NCI-H748 (cell line): ENCODE measurements around the gene PLOD3.

Experiments used
- DNase-seq: peaks from one replicate; lab custom pipeline; 2025; ENCODE audit not compliant: unreplicated experiment; lab: John Stamatoyannopoulos, UW

Gene PLOD3

DNA sequence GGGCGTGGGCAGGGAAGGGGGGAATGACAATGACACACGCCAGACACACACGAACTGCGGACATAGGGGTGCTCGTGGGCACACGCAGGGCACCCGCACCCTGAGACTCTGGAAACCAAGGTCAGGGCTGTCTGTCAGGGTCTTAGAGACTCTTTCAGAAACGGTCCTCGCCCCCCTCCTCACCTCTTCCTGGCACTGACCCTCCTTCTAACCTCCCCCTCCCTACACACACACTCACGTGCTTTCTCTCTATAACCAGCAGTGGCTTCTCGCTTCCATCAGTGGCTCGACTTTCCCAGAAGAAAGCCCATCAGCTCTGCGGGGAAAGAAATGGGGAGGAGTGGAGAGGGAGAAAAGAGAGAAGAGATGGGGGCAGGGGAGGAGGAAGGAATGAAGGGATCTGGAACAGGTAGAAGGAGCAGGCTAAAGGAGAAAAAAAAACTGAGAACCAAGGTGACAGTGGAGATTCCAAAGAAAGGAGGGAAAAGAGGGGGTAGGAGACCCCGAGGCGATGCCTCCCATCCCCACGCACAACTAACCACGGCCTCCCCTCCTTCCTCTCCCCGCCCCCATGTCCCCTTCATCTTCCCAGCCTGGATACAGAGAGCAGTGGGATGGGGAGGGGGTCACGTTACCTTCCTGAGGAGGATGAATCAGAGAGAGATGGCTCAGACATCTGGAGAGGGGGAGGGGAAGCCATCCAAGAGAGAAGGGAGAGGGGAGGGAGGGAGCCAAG is 50.3 kb downstream of the PLOD3 start:
- peak; percentile 43 for DNase-seq

DNA sequence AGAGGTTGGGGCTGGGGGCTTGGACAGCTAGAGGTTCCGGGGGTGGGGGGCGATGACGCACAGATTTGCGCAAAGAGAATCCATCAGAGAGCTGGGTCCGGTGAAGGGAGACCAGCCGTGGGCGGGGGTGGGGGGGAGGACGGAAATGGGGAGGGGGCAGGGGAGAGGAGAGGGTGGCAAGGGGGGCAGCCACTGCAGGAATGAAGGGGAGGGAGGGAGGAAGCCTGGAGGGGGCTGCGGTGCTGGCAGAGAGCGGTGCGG is 50.8 kb downstream of the PLOD3 start:
- no peak for DNase-seq

DNA sequence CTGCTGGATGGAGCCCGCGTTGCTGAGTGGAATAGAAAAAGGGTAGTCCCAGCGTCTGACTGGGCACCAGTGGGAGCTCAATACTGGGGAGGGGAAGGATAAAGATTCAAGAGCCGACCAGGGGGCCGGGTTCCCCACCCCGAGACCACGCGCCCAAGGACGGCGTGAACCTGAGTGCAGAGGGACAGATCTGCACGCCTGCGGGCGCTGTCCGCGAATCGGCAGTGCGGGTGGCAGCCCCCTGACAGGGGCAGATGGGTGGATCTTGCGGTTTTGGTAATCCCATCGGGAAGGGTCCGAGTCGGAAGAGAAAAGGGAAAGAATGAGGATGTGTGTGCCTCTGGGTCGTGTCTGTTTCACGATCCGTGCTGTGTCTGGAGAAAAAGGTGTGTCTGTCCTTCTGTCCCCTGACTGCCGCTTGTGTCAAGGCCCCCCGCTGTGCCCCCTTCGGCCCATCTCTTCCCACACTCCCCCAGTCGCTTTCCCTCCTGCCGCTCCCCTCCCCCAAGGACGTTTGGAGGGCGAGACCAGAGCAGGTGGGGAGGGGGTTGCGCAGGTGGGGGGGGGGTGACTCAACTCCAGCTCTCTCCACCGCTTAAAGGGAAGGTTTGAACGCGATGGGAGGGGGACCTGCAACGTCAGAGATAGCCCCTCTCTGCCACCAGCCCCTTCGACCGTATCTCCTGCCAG is 51.3 kb downstream of the PLOD3 start:
- DNase-seq, result peak; percentile 50

GRCh38 chr7:101165075-101165957 is 52.1 kb downstream of the PLOD3 start, which contains the start of gene VGF:
Gene VGF (minus strand): TSS chr7:101165569. CDS start chr7:101164843, 726 bp downstream.
- peak; percentile 97 for DNase-seq

GRCh38 chr7:101164071-101164840 is 53.1 kb downstream of the PLOD3 start:
- DNase-seq, result peak; percentile 64

DNA sequence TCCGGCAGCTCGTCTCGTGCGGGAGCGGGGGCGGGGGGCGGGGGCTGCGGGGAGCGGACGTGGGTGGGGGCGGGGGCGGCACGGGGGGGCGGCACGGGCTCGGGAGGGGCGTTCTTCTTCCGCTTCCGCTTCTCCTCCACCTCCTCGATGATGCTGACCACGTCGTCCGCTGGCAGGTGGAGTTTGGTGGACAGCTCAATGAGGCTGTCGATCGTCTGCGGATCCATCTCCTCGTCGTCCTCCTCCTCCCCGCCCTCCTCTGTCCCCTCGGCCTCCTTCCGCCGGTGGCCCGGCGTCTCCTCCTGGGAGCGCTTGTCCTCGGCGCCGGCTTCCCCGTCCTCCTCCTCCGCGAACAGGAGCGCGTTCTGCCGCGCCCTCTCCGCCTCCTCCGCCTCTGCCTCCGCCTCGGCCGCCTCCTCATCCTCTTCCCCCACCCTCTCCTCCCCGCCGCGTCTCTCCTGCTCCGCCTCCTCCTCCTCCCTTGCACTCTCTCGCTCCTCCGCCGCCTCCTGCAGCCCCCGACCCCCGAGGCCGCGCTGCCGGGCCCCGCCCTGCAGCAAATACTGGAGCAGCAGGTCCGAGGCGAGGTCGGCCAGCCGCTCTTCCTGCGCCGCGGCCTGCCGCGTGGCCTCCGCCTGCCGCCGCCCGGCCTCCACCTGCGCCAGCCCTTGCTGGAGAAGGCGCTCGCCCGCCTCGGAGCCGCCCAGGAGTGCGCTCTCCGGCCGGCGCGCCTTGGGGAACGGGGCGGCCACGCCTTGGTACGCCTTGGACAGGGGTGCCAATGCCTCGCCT is 53.9 kb downstream of the PLOD3 start:
- DNase-seq, result peak; percentile 89

GRCh38 chr7:101162551-101163278 is 54.7 kb downstream of the PLOD3 start:
- peak; percentile 89 for DNase-seq

GRCh38 chr7:101161692-101162471 is 55.5 kb downstream of the PLOD3 start:
- DNase-seq, result no peak

- no peak for DNase-seq
Observed at GRCh38 chr7:101160910-101161309, 56.5 kb downstream of the PLOD3 start.

- DNase-seq, result no peak
Observed at GRCh38 chr7:101159696-101160674, 57.4 kb downstream of the PLOD3 start.

GRCh38 chr7:101156866-101157589 is 60.4 kb downstream of the PLOD3 start:
- no peak for DNase-seq

DNA sequence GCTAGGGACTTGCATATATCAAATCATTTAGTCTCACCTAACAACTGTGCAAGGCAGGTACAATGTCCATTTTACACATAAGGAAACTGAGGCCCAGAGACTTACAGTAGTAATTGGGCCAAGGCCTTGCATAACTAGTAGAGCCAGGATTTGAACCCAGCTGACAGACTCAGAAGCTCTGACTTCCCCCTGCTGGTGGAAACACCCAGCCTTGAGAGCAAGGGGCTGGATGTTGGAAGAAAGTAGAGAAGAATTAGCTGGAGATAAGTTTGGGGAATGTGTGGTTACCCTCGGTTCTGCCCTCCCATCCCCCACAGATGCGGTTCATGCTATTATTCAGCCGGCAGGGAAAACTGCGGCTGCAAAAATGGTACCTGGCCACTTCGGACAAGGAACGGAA is 61.1 kb downstream of the PLOD3 start:
- no peak for DNase-seq
